ENCODE results near the gene CDKL5.
"Not testable (repeated sequence)": the region's sequence is repeated elsewhere in the genome, so short reads cannot be mapped to it uniquely, and the experiment has no call there.

The CDKL5 gene

DNA sequence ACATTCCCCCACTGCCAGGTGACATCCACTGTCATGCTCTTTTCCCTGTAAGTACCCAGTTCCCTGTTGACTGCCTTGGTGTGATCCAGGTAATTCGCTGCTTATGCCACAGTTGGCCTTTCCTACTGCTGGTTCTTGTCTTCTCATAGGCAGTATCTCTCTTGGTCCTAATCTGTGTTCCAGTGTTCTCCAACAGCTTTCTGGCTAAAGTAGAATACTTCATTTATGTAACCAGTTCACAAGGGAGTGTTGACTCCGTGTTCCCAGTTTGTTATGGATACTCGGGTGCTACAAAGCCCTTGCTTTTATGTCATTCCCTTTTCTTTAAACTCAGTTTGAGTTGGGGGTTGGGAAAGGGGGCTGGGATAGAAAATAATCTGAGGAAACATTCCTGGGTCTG is 148.1 kb downstream of the CDKL5 start:
- no peak for DNase-seq

DNA sequence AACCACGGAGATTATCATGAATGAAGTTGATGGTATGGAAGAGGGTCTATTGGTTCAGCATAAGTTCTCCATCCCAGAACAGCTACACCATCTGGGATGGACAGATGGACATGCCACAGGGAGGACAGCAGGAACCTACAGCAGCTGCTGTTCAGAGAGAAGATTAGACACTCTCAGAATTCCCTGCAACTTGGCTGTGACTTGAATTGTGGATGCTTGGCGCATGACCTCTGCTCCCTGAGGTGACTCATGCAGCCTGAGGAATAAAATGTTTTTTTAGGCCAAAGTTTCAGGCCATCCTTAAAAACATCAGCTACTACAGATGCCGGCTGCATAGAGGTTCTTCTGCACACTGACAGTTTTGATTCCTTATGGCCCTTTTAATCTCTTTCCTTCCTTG is 149.2 kb downstream of the CDKL5 start:
- no peak for DNase-seq

DNA sequence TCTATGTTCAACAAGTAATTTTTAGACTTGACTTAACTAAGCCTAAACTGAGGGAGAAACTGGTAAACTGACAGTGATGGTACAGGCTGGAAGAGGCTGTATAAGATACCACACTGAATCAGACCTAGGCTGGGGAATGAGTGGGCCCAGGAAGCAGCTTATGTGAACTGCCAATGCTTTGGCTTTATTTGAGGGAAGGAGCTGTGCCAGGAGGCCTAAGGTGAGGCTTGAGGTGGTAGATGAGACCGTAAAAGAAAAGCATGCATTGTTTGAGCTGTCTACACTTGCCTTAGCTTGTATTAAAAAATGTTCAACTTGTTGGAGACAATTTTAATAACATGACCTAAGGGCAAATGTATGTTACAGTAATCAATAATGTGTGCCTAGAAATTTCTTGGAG is 150.3 kb downstream of the CDKL5 start:
- no peak for DNase-seq

DNA sequence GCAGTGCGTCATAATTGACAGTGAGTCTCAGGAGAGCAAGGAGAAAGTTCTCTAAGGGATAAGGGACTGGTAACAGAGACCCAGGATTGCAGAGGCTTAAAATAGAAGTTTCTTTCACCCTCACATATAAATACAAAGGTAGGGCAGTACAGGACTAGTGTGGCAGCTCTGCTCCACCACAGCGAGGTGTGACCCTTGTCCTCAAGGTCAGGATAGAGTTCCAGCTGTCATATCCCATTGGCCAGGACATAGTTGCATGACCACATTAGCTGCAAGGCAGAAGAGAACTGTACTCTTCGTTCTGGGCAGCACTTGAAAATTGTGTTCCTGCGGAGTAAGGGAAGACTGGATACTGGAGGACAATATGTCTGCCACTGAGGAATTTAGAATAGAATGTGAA is 152.0 kb downstream of the CDKL5 start:
- DNase-seq: no peak

DNA sequence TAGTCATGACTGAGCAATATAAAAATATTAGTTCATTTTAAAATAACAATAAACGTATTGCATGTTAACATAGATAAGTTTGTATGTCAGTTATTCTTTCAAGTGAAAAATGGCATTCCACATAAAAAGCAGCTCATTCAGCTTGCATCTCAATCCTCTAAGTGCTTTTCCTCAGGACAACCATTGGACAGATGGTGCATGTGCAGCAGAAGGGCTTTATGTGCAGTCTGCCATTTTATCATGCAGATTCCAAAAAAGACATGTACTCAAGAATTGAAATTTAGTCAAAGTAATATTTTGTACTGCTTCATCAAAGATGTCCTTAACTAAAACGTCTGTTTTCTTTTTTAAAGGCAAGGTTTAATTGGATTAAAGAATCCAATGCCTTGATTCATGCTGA is 153.1 kb downstream of the CDKL5 start:
- DNase-seq: no peak

DNA sequence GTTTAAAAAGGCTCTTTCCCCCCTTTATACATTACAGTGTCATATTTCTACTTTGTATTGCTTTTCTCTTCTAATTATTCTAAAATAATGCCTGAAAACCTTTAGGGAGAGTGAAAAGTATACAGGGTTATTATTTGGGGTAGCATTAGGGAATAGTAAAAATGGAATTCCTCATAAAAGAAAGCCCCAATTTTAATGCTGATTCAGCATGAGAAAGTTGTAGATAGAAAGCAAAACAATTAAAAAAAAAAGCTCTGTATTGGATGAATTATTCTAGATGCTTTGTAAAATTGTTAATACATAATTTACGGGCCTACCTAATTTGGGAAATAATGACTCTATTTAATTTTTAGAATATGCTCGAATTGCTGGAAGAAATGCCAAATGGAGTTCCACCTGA is 154.1 kb downstream of the CDKL5 start:
- DNase-seq: no peak

DNA sequence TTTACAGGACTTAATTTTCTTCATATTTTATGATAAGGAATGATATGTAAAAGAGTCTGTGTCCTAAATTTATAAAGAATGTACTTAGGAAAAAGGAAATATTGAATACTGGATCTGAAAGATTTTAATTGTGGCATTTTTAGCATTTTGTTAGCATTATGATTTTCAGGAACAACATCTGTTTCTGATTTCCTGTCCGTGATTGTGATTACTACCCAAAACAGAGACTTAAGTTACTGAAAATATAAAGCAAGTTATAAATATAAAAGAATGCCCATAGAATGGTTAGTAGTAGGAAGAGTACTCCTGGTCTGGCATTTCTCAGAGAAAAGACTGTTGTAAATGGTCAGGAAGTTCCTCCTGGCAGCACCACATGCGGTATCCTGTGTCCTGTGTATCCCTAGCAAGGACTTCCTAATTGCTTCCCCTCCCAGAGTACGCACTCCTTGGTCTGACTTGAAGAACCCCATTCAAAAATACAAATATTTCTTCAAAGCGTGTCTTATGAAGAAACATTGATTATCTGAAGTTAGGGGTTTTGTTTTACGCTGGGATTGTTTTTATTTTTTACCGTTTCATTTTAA is 157.6 kb downstream of the CDKL5 start:
- DNase-seq: no peak

DNA sequence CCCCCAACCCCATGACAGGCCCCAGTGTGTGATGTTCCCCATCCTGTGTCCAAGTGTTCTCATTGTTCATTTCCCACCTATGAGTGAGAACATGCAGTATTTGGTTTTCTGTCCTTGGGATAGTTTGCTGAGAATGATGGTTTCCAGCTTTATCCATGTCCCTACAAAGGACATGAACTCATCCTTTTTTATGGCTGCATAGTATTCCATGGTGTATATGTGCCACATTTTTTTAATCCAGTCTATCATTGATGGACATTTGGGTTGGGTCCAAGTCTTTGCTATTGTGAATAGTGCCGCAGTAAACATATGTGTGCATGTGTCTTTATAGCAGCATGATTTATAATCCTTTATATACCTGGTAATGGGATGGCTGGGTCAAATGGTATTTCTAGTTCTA is 163.9 kb downstream of the CDKL5 start:
- DNase-seq: not testable (repeated sequence)

DNA sequence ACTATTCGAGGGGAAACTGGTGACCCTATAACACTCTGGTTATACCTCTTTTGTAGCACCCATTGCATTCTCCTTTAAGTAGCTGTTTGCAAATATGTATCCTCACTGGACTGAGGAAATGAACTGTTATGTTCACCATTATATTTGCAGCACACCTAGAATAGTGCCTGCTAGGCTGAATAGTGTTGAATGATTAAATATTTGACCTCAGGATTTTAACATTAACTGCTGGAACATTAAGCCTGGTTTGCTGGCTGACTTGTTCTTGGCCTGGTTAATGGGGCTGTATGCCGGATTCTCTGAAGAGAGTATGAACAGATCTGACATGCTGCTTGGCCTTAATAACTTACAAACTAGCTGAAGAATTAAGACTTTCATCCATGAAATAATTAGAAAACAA is 166.4 kb downstream of the CDKL5 start:
- DNase-seq: no peak

DNA sequence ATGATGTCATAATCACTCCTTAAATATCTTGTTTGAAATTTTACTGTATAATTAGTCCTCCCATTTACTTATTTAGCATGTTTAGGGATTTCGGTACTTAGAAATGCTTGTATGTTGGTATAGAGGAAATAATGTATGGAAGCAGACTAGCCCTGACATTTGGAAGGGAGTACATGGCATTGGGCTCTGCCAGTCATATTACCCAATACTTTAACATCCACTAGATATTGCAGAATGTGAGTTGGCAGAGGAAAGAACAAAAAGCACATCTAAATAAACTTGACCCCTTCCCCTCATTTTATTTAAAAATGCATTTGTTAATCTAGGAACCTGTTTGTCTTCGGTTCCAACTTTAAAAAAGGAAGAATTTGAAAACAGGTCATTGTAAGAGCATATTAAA is 168.7 kb downstream of the CDKL5 start:
- no peak for DNase-seq

DNA sequence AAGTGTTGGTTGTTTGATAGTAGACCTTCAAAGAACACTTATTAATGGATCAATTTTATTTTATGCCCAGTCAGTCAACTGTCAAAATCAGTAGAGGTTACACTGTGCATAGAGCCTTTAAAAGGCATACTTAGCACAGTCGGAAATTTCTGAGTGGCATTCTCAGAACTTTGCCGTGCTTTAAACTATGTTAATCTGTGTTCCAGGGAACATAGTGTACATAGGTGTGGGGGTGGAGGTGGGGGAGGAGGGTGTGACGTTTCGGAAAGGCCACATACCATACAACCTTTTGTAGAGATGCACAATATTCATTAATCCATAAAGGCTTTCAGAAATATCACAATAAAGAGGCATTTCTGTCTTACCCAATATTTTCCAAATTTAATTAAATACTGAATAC is 170.7 kb downstream of the CDKL5 start:
- no peak for DNase-seq

DNA sequence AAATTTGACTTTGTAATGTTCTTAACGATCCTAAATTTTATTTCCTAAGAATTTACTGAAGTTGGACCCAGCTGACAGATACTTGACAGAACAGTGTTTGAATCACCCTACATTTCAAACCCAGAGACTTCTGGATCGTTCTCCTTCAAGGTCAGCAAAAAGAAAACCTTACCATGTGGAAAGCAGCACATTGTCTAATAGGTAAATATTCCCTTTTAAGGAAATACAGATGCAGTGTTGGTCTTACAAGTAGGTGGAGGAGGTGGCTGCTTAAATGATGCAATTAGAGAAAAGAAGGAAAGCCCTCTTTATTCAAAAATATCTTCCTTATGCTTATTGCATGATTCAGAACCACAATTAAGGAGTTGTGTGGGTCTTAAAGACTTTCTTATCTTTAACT is 173.0 kb downstream of the CDKL5 start:
- no peak for DNase-seq

DNA sequence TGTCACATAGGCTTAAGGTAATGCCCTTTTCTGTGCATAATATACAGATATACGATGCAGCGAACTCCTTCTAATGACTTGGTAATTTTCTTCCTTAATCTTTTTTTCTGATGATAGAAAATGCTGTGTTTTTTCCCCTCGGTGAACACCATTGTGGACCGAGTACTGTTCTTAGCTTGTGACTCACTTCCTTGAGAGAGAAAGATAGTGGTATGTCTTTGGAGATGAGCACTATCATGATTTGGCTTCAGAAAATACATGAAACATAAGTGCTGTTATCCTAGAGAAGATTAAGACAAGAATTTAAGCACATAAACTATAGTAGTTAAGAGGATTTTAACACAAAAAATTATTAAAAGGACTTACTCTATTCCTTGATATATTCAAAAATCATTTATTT is 182.6 kb downstream of the CDKL5 start:
- no peak for DNase-seq

DNA sequence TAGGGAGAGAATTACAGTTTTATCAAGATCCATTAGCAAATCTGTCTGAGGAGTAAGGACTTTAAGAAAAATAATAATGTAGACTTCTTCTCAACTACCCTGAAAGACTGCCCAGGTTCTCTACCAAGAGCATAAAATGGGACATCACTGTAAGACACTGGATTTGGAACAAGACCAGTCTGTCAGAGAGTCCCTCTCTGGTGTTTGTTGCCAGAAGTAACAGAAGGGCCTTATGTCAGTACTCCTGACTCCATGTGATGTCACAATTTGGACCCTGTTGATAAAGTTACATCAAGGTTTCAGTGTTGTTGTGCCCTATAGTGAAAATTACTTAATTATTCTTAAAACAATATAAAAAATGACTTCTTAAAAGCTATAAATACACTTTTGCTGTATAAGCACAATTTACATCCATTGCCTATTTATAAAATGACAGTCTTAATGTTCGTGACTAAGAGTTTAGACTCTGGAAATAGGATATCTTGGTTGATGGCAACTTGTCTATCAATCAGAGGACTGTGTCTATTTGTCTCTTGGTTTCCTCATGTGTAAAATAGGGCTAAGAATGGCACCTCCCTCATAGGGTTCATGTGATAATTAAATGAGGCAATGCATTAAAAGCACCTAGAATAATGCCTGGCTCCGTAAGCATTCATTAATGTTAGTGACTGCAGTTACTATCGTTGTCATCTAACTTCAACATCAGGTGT is 188.7 kb downstream of the CDKL5 start:
- no peak for DNase-seq

DNA sequence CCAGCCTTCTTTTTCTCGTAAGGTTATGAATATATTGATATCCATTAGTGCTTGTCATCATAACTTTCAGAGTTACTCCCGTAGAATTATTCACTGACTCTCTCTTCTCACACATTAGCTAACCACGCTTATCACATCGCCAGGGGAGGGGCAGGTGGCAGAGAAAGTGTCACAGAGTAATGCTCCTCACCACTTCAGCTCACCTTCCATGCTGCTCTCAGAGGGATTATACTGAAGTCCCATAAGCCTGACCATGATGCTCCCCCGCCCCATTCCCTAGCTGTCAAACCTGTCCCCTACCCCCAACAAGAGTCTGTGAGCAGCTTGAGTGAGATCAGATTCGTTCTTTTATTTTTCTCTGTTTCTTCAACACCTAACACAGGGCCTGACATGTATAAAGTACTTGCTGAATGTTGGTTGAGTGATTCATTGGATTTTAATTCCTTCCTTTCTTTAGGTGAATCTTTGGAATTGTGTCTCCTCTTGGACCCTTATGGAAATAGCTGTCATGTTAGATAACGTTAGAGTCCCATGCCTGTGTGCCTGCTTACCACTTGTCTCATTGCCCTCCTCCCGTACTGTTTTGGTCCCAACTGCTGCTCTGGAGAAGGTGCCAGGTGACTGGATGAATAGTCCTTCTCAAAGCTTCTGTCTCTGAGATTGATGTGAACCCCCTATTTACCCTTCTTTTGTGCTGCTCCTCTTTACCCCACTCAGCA is 191.4 kb downstream of the CDKL5 start:
- no peak for DNase-seq

DNA sequence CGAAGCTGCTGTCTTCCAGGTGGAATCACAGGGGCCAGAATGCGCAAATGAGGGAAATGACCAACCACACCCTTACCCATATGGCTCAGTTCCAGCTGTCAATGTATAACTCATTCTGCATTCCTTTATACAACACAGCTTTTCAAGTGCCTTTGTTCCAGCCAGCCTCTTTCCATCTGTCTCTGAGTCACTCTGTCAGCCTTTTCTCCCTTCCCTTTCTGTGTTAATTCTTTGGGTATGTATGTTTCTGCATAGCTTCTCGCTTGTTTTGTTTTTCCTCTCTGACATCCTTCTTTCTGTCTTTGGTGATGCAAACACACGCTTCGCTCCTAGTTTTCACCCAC is 192.0 kb downstream of the CDKL5 start:
- DNase-seq: no peak

DNA sequence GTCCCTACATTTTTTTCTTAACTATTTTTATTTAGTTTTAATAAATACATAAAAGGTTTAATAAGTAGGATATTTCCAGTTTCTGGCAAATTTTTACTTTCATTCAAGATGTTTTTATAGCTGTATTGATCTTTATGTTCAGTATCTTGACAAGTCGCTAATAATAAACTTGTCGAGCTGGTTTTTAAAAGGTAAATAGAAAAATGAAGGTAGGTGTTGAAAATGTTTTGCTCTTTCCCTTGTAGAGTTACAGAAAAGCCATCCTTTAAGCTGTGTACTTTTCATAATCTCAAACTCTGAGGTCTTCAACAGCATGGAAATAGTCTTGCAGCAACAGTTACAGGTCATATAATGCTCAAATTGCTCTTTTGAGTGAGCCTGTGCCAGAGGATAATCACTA is 193.9 kb downstream of the CDKL5 start:
- DNase-seq: no peak

DNA sequence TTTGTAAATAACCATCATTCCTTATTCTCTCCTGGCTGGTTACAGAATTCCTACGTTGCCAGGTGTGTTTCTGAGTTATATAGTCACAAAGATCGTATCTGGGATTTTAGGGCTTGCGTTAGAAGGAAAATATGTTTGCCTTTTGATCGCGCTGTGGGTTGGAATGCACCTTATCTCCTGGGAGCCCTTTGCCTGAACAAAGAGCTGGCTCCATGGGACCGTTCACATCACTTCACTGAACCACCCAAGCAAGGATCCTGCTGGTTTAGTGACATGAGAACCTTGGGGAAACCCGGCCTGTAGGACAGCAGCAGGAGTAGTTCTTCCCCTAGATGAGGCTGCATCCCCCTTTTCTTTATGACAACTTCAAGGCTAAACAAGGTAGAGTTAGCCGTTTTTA is 194.9 kb downstream of the CDKL5 start:
- DNase-seq: no peak

DNA sequence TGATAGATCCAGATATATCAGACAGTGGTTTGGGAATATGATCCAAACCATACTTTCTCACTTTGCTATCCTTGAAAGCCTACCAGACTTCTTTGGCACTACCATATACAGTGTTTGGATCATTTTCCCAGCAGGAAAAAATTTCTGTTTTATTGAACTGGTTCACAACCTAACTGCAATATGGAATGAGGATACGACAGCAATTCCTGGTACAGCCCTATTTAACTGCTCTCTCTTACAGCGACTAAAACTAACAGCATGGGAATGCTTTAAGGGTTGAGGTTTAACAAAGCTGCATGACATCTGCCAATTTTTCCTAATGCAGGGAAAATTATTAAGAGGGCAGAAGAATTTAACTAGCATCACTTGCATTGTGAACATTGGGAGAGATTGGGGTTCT is 199.2 kb downstream of the CDKL5 start:
- DNase-seq: no peak

DNA sequence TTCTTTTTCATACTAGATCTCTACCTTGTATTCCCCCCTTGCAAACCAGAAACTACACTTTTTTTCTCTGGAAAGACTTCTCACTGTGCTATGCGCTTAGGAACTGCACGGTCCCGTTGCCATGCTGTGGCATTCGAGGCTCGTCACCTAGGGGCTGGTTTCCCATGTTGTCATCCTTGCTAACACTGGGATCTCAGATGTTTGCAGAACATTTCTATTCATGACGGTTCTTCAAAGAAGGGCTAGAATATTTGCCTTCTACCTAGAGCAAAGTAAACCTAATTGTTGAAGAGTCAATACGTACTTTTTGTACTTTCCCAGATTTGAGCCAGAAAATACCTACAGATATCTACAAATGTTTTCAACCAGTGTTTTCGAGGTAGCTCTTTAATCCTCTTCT is 205.5 kb downstream of the CDKL5 start:
- DNase-seq: no peak

DNA sequence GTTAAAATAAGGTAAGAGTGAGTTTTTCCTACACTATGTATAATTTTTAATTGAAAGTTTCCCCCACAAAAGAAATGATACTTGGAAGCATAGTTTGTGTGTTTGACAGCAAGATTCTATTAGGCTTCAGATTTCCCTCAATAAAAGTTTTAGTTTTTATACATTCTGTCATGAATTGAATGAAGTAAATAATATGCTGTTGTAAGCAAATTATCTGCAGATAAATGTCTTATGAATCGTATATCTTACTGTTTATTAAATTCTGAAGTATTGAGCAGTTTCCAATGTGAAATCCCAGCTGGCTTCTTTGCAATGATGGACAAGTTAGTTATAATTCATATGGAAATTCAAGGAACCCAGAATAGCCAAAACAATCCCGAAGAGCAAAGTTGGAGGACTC is 213.0 kb downstream of the CDKL5 start:
- DNase-seq: no peak

DNA sequence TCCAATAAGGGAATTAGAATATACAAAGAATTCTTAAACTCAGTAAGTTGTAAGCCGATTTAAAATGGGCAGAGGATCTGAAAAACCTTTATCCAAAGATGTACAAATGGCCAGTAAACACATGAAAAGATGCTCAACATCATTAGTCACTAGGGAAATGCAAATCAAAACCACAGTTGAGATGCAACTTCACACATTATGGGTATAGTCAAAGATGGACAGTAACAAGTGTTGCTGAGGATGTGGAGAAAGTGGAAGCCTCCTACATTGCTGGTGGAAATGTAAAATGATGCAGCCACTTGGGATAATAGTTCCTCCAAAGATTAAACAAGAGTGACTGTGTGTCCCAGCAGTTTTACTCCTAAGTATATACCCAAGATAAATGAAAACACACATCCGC is 213.9 kb downstream of the CDKL5 start:
- DNase-seq: no peak

DNA sequence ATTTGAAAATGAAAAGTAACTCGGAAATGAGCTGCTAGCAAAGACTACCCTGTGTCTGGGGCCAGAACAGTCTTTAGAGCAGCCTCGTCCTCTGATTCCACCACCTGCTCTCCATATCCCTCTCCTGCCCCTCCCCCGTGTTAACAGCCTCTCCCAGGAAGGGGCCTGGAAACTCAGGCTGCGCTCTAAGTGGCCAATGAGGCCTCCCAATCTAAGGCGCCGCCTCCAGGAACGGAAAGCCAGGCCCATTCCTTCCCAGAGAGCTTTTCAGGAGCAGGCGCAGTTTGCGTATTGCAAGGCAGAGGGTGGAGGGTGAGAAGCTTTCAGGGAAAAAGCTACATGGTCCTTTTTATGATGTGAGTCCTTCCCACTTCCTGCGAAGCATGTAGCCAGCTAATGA is 215.3 kb downstream of the CDKL5 start:
- DNase-seq: no peak
